Neural crest cell (in vitro differentiated cells): ENCODE results near the gene PROK1. TPM values are rescaled to one million over a fixed set of nuclear protein-coding genes. Genes with fewer than 3 reads are reported as not detected.
A peak's percentile ranks its signal among the peaks of the same experiment; 100 is the strongest.

ENCODE experiments used
- DNase-seq: peaks from one replicate; pipeline ENCODE4 v3.0.0; 2021; ENCODE audit warnings: low read depth, mixed read lengths, low spot score
- H3K27ac Mint-ChIP-seq: one replicate; pipeline ENCODE4 v1.8.0; 2021; ENCODE audit warnings: mild to moderate bottlenecking, mixed read lengths; ENCODE audit not compliant: unreplicated experiment
- H3K27me3 Mint-ChIP-seq: 2 replicates; pipeline ENCODE4 v1.8.0; 2021; ENCODE audit warnings: low read depth, mild to moderate bottlenecking, mixed read lengths
- H3K36me3 Mint-ChIP-seq: 2 replicates; pipeline ENCODE4 v1.8.0; 2021; ENCODE audit warnings: low read depth, mild to moderate bottlenecking, mixed read lengths
- H3K4me1 Mint-ChIP-seq: 2 replicates; pipeline ENCODE4 v1.8.0; 2021; ENCODE audit warnings: mixed read lengths
- H3K4me3 Mint-ChIP-seq: one replicate; pipeline ENCODE4 v1.8.0; 2021; ENCODE audit warnings: mild to moderate bottlenecking, mixed read lengths
- H3K9me3 Mint-ChIP-seq: 2 replicates; pipeline ENCODE4 v1.8.0; 2021; ENCODE audit warnings: mixed read lengths
- total RNA-seq: library from RNA; stranded (reverse); gene quantifications from 2 replicates; pipeline ENCODE4 v1.2.1, GENCODE V29; 2021
- TF ChIP-seq, protein P1 (sequence below): fragments of 200-600 bp; sonication (generic); conservative IDR thresholded peaks from 2 replicates; pipeline ENCODE4 v1.5.0; 2021; ENCODE audit warnings: antibody characterized with exemption, mild to moderate bottlenecking

PROK1 gene
- total RNA-seq, 1 donor from 2014 or later, result not detected

DNA sequence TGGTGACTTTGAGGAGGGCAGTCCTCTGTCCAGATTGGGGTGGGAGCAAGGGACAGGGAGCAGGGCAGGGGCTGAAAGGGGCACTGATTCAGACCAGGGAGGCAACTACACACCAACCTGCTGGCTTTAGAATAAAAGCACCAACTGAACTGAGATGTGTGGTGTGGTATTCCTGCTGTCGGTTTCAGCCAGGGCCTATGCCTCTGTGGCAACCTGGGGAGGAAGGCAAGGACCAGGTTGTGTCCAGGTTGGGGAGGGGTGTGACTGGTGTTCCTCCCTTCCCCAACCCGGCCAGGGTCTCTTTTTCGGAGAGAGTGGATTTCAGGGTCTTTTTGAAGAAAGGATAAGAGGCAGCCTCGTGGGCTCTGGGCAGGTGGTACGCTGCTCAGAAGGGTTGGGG is 6.3 kb downstream of the PROK1 start:
- no peaks in the 10 kb centered on the region for H3K36me3 Mint-ChIP-seq
- H3K4me3 Mint-ChIP-seq, result no peak overlapping the region
- H3K27me3 Mint-ChIP-seq, result peaks cover 11% of the 10 kb centered on the region
- no peaks in the 10 kb centered on the region for H3K4me1 Mint-ChIP-seq
- H3K9me3 Mint-ChIP-seq, result no peaks in the 10 kb centered on the region
- TF ChIP-seq, protein P1, sequence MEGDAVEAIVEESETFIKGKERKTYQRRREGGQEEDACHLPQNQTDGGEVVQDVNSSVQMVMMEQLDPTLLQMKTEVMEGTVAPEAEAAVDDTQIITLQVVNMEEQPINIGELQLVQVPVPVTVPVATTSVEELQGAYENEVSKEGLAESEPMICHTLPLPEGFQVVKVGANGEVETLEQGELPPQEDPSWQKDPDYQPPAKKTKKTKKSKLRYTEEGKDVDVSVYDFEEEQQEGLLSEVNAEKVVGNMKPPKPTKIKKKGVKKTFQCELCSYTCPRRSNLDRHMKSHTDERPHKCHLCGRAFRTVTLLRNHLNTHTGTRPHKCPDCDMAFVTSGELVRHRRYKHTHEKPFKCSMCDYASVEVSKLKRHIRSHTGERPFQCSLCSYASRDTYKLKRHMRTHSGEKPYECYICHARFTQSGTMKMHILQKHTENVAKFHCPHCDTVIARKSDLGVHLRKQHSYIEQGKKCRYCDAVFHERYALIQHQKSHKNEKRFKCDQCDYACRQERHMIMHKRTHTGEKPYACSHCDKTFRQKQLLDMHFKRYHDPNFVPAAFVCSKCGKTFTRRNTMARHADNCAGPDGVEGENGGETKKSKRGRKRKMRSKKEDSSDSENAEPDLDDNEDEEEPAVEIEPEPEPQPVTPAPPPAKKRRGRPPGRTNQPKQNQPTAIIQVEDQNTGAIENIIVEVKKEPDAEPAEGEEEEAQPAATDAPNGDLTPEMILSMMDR, result no peak
- no peak for DNase-seq
- no peak overlapping the region for H3K27ac Mint-ChIP-seq

DNA sequence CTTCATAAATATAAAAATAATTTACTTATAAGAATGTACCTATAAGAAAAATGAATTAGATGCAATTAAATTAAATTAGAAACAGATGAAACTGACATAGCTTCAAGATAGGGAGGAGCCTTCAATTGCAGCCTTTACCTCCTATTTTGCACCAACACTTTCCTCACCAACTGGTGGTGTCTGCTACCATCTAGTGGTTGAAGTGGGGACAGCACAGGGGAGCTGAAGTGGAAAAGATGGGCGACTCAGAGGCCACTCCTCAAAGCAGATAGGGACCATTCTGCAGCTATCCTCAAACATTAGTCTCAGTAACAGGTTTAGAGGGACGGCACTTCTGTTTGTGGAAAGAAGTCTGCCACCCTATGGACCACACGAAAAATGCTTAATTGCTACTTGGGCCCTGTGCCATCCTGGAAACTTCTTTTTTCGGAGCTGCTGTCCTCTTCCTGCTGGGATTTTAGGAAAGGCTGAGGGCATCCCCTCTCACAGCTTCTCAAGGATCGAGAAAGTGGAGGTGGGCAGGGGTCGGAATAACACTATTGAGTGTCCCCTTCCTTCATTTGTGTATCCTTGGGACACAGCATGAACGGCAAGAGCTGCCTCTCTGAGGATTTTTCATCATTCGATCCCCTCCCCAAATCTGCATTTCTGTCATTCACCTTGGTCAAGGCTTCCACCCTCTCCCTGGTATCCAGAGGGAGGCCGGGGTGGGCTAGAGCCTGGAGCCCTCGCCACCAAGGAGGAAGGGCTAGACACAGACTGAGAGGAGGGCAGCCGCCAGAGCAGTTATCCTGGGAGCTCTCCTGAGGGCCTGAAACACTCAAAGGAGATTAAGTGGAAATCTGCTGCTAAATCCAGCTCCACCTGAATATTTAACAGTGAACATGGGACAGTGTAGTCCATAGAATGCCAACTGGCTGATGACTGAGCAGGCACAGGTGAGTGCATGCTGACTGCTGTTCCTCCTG is 9.6 kb downstream of the PROK1 start:
- H3K4me3 Mint-ChIP-seq, result no peak overlapping the region
- H3K27ac Mint-ChIP-seq, result no peak overlapping the region
- peak; percentile 92 for DNase-seq
- no peaks in the 10 kb centered on the region for H3K27me3 Mint-ChIP-seq
- H3K4me1 Mint-ChIP-seq, result no peaks in the 10 kb centered on the region
- H3K36me3 Mint-ChIP-seq, result no peaks in the 10 kb centered on the region
- H3K9me3 Mint-ChIP-seq, result no peaks in the 10 kb centered on the region
- TF ChIP-seq, protein P1, result peak; percentile 97

DNA sequence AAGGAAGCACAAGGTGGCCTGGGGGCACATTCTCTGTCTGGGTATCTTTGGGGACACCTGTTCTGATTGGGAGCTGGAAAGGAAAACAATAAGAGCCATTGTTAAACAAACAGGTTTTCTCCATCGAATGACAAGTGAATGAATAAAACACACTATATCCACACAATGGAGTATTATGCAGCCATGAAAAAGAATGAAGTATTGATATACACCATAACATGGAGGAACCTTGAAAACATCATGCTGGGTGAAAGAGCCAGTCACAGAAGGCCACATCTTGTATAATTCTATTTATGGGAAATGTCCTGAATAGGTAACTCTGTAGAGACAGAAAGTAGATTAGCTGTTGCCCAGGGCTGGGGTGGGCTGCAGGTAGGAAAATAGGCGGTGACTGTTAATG is 11.1 kb downstream of the PROK1 start:
- Mint-ChIP-seq H3K4me3 (no peak overlapping the region), H3K36me3 (no peaks in the 10 kb centered on the region), H3K9me3 (no peaks in the 10 kb centered on the region), H3K4me1 (no peaks in the 10 kb centered on the region), H3K27ac (no peak overlapping the region), H3K27me3 (no peaks in the 10 kb centered on the region)
- no peak for DNase-seq
- TF ChIP-seq, protein P1, result no peak

DNA sequence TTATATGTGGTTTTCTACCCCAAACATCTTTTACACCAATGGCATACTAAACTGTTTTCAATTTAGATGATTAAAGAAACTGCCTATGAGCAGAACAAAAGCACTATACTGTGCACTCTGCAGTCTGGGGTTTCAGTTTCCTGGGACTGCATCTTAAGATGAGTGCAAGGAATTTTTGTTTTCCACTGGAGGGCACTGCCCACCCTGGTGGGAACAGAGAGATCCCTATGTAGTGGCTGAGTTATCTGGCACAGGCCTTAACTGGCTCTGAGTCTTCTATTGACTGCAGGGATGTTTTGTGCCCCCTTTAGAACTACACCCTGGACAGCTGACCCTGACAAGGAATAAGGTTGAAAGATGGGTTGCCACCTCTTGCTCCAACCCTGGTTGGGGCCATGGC is 12.0 kb downstream of the PROK1 start:
- TF ChIP-seq, protein P1, result no peak
- Mint-ChIP-seq H3K36me3 (no peaks in the 10 kb centered on the region), H3K27ac (no peak overlapping the region), H3K9me3 (no peaks in the 10 kb centered on the region), H3K27me3 (no peaks in the 10 kb centered on the region), H3K4me1 (no peaks in the 10 kb centered on the region), H3K4me3 (no peak overlapping the region)
- no peak for DNase-seq

DNA sequence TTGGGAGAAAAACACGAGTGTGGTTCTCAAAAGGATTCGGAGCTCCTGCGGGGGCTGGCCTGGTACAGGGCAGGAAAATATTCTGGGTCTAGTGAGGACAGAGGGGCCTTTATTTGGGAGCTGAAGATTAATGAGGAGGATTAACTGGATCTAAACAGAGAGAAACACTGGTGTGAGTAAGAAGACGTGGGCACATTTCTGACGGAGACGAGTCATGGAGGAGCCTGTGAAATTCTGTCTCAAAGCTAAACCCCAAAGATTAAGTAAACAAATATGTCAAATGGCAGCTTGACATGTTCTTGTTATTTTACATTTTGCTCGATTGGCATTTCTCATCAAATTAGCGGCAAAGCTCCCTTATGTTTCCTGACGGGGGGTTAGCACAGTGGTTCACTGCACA is 12.8 kb downstream of the PROK1 start:
- H3K36me3 Mint-ChIP-seq, result no peaks in the 10 kb centered on the region
- DNase-seq, result no peak
- TF ChIP-seq, protein P1, result no peak

More for the DNA sequence above, 12.8 kb downstream of the PROK1 start:
- Mint-ChIP-seq H3K27ac (no peak overlapping the region), H3K4me1 (no peaks in the 10 kb centered on the region), H3K9me3 (no peaks in the 10 kb centered on the region), H3K4me3 (no peak overlapping the region), H3K27me3 (no peaks in the 10 kb centered on the region)
